Skin epidermis (tissue), 12 donors: ENCODE data around the gene TM4SF4.
"Not testable (repeated sequence)": the region's sequence is repeated elsewhere in the genome, so short reads cannot be mapped to it uniquely, and the experiment has no call there.

Experiments used
- H3K27ac ChIP-seq, 21 experiments: fragments of 200-600 bp; sonication (generic) in 11 of 21; one replicate each; pipeline ENCODE4 v1.5.0; 2020; ENCODE audit warnings: mild to moderate bottlenecking in 3 of 21, inconsistent platforms in 2 of 21, moderate library complexity in 2 of 21
- H3K4me3 ChIP-seq, 7 experiments: fragments of 200-600 bp; sonication (generic) in 2 of 7; one replicate each; pipeline ENCODE4 v1.5.0; 2020; ENCODE audit warnings: inconsistent platforms in 2 of 7, mild to moderate bottlenecking in 2 of 7, moderate library complexity in 1 of 7

Gene TM4SF4

GRCh38 chr3:149474250-149474817 lies at the start of gene TM4SF4:
TM4SF4 (plus strand) TSS chr3:149474697; CDS start chr3:149474878, 181 bp downstream.
- Histone ChIP-seq H3K4me3 (no peak within 1 kb of the TSS), H3K27ac (peak within 1 kb of the TSS in 4 of 21 experiments; percentile 8 to 41 (median 21))

GRCh38 chr3:149424918-149425317 lies 49.6 kb upstream of the TM4SF4 start:
- no peak overlapping the region for H3K27ac ChIP-seq
- H3K4me3 ChIP-seq, result no peak overlapping the region

- Histone ChIP-seq H3K4me3 (no peak overlapping the region), H3K27ac (no peak overlapping the region)
Measured at GRCh38 chr3:149426325-149426724, 48.2 kb upstream of the TM4SF4 start.

GRCh38 chr3:149428087-149428486 lies 46.4 kb upstream of the TM4SF4 start:
- H3K4me3 ChIP-seq, result no peak overlapping the region
- no peak overlapping the region for H3K27ac ChIP-seq

GRCh38 chr3:149430216-149430615 lies 44.3 kb upstream of the TM4SF4 start:
- Histone ChIP-seq H3K27ac (no peak overlapping the region), H3K4me3 (no peak overlapping the region)

GRCh38 chr3:149432149-149432548 lies 42.3 kb upstream of the TM4SF4 start:
- H3K4me3 ChIP-seq, result no peak overlapping the region

GRCh38 chr3:149435996-149436885 lies 38.3 kb upstream of the TM4SF4 start:
- Histone ChIP-seq H3K27ac (no peak overlapping the region), H3K4me3 (no peak overlapping the region)

More at GRCh38 chr3:149432149-149432548, 42.3 kb upstream of the TM4SF4 start:
- no peak overlapping the region for H3K27ac ChIP-seq

GRCh38 chr3:149437286-149437685 lies 37.2 kb upstream of the TM4SF4 start:
- Histone ChIP-seq H3K27ac (no peak overlapping the region), H3K4me3 (no peak overlapping the region)

- H3K27ac ChIP-seq, result no peak overlapping the region
- H3K4me3 ChIP-seq, result no peak overlapping the region
Measured at GRCh38 chr3:149437710-149438109, 36.8 kb upstream of the TM4SF4 start.

GRCh38 chr3:149438981-149439380 lies 35.5 kb upstream of the TM4SF4 start:
- no peak overlapping the region for H3K27ac ChIP-seq
- H3K4me3 ChIP-seq, result no peak overlapping the region

GRCh38 chr3:149441642-149442041 lies 32.9 kb upstream of the TM4SF4 start:
- Histone ChIP-seq H3K27ac (no peak overlapping the region), H3K4me3 (no peak overlapping the region)

- Histone ChIP-seq H3K4me3 (no peak overlapping the region), H3K27ac (no peak overlapping the region)
Measured at GRCh38 chr3:149442043-149442442, 32.5 kb upstream of the TM4SF4 start.

- peak overlapping the region in 1 of 21 experiments; percentile 18 for H3K27ac ChIP-seq
- no peak overlapping the region for H3K4me3 ChIP-seq
Measured at GRCh38 chr3:149442851-149443544, 31.5 kb upstream of the TM4SF4 start.

- Histone ChIP-seq H3K27ac (no peak overlapping the region), H3K4me3 (no peak overlapping the region)
Measured at GRCh38 chr3:149443545-149443912, 31.0 kb upstream of the TM4SF4 start.

- H3K27ac ChIP-seq, result not testable (repeated sequence)
Measured at GRCh38 chr3:149444867-149445266, 29.6 kb upstream of the TM4SF4 start.

GRCh38 chr3:149448331-149448831 lies 26.1 kb upstream of the TM4SF4 start:
- peak overlapping the region in 6 of 21 experiments; percentile 9 to 37 (median 34) for H3K27ac ChIP-seq
- H3K4me3 ChIP-seq, result no peak overlapping the region

More at GRCh38 chr3:149444867-149445266, 29.6 kb upstream of the TM4SF4 start:
- not testable (repeated sequence) for H3K4me3 ChIP-seq

- peak overlapping the region in 4 of 21 experiments; percentile 31 to 37 (median 36) for H3K27ac ChIP-seq
- no peak overlapping the region for H3K4me3 ChIP-seq
Measured at GRCh38 chr3:149449182-149449581, 25.3 kb upstream of the TM4SF4 start.

GRCh38 chr3:149449799-149450198 lies 24.7 kb upstream of the TM4SF4 start:
- H3K4me3 ChIP-seq, result no peak overlapping the region
- peak overlapping the region in 1 of 21 experiments; percentile 23 for H3K27ac ChIP-seq

- Histone ChIP-seq H3K4me3 (no peak overlapping the region), H3K27ac (peak overlapping the region in 1 of 21 experiments; percentile 23)
Measured at GRCh38 chr3:149450281-149450680, 24.2 kb upstream of the TM4SF4 start.

- H3K4me3 ChIP-seq, result no peak overlapping the region
Measured at GRCh38 chr3:149452036-149452435, 22.5 kb upstream of the TM4SF4 start.

More at GRCh38 chr3:149452036-149452435, 22.5 kb upstream of the TM4SF4 start:
- H3K27ac ChIP-seq, result no peak overlapping the region
